Cardiac muscle cell (in vitro differentiated cells and primary cell): ENCODE data around the gene KIF26A. TPM values are rescaled to one million over a fixed set of nuclear protein-coding genes. Genes with fewer than 3 reads are reported as not detected.

Experiments
- DNase-seq, 2 donors: peaks; one replicate each; pipeline versions ENCODE4 v3.0.0 to v3.0.0-alpha.2; 2010 to 2017; ENCODE audit warnings: low read depth in 1 of 2, low spot score in 1 of 2
- H3K27ac ChIP-seq: fragments of 200-600 bp; sonication (generic); 2 replicates; pipeline ENCODE4 v1.5.1; 2016
- H3K27me3 ChIP-seq: fragments of 200-600 bp; sonication (generic); 2 replicates; pipeline ENCODE4 v1.6.0; 2016; ENCODE audit warnings: control low read depth
- H3K36me3 ChIP-seq: fragments of 200-600 bp; sonication (generic); 2 replicates; pipeline ENCODE4 v1.5.1; 2016; ENCODE audit warnings: control low read depth
- H3K4me1 ChIP-seq: fragments of 200-600 bp; sonication (generic); 2 replicates; pipeline ENCODE4 v1.8.1; 2017; ENCODE audit warnings: low read depth, mild to moderate bottlenecking, mixed run types
- H3K4me3 ChIP-seq: fragments of 200-600 bp; sonication (generic); 2 replicates; pipeline ENCODE4 v1.5.1; 2016; ENCODE audit warnings: mild to moderate bottlenecking
- H3K9me3 ChIP-seq: fragments of 200-600 bp; sonication (generic); 2 replicates; pipeline ENCODE4 v1.5.1; 2017; ENCODE audit warnings: low read depth, mild to moderate bottlenecking, control low read depth
- polyA plus RNA-seq: library from polyadenylated mRNA; unstranded; fragments of >200 nt; fragmentation: Nextera tagmentation; extraction: Ambion mirVana; gene quantifications from 2 replicates; pipeline ENCODE4 v1.2.1, GENCODE V29; 2016
- total RNA-seq: library from RNA; depleted of rRNA; stranded (reverse); fragments of >200 nt; gene quantifications from 2 replicates; pipeline ENCODE4 v1.2.3, GENCODE V29; 2016
- TF ChIP-seq, protein P1 (sequence below): IDR thresholded peaks from 2 replicates; pipeline ENCODE4 v1.5.1; 2012; ENCODE audit warnings: low read depth, mild to moderate bottlenecking, low read length

Gene KIF26A
- total and polyA plus RNA-seq, 2 experiments from 2014 or later = 9.9 to 74.9 TPM

DNA sequence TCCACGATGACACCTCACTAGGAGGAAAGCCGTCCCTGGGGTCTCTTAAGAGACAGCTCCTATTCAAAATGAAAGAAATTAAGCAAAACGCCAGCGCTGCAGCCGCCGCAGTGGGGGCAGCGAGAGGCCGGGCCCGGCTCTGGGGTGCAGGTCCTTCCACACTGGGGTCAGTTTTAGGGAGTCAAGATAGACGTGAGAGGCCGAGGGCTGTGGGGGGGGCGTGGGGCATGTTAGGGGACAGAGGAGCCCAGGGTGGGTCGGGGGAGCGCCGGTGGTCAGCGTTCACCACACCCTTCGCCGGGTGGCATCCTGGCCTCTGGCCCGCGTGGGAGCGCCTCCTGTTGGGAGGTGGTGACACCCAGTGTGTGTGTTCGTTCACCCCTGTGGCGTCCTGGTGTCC is 25.7 kb downstream of the KIF26A start:
- H3K4me1 ChIP-seq = peaks cover 2% of the 10 kb centered on the region
- H3K36me3 ChIP-seq = no peaks in the 10 kb centered on the region
- no peak overlapping the region for H3K27ac ChIP-seq
- no peaks in the 10 kb centered on the region for H3K9me3 ChIP-seq
- TF ChIP-seq, protein P1, sequence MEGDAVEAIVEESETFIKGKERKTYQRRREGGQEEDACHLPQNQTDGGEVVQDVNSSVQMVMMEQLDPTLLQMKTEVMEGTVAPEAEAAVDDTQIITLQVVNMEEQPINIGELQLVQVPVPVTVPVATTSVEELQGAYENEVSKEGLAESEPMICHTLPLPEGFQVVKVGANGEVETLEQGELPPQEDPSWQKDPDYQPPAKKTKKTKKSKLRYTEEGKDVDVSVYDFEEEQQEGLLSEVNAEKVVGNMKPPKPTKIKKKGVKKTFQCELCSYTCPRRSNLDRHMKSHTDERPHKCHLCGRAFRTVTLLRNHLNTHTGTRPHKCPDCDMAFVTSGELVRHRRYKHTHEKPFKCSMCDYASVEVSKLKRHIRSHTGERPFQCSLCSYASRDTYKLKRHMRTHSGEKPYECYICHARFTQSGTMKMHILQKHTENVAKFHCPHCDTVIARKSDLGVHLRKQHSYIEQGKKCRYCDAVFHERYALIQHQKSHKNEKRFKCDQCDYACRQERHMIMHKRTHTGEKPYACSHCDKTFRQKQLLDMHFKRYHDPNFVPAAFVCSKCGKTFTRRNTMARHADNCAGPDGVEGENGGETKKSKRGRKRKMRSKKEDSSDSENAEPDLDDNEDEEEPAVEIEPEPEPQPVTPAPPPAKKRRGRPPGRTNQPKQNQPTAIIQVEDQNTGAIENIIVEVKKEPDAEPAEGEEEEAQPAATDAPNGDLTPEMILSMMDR = no peak
- DNase-seq = no peak
- H3K4me3 ChIP-seq = no peak overlapping the region
- no peaks in the 10 kb centered on the region for H3K27me3 ChIP-seq

DNA sequence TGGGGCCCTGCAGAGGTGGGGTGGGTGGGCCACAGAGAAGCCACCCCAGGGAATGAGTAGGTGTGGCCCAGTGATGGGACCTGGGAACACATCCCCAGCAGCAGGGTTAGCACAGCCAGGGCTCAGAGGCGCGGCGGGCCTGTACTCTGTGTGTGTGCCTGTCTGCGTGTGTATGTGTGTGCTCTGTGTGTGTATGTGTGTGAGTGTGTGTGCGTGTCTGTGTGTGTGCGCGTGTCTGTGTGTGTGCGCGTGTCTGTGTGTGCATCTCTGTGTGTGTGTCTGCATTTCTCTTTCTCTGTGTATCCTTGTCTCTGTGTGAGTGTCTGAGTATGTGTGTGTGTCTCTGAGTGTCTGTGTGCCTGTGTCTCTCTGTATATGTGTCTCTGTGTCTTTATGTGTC is 26.1 kb downstream of the KIF26A start:
- no peaks in the 10 kb centered on the region for H3K9me3 ChIP-seq
- H3K27ac ChIP-seq = no peak overlapping the region
- no peak overlapping the region for H3K4me3 ChIP-seq
- H3K36me3 ChIP-seq = no peaks in the 10 kb centered on the region
- H3K27me3 ChIP-seq = no peaks in the 10 kb centered on the region
- no peak for DNase-seq
- H3K4me1 ChIP-seq = no peaks in the 10 kb centered on the region
- TF ChIP-seq, protein P1 = no peak

DNA sequence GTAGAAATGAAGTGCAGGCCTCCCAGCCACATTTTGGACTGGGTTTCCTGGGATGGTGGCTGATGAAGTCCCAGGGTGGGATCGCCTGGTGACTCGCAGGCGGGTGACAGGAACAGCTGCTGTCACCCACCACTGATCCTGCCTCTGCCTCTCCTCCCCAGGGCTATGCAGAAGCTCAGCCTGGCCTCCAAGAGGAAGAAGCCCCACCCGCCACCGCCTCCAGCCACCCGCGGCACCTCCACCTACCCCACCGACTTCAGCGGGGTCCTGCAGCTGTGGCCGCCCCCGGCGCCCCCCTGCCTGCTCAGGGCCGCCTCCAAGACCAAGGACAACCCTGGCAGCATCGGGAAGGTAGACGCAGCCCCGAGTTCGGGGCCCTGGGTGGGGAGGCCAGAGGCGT is 28.3 kb downstream of the KIF26A start:
- Histone ChIP-seq H3K36me3 (no peaks in the 10 kb centered on the region), H3K9me3 (no peaks in the 10 kb centered on the region), H3K27me3 (no peaks in the 10 kb centered on the region), H3K4me1 (peaks cover 8% of the 10 kb centered on the region), H3K4me3 (no peak overlapping the region), H3K27ac (no peak overlapping the region)
- DNase-seq = no peak
- TF ChIP-seq, protein P1 = no peak

GRCh38 chr14:104168603-104169002 is 30.2 kb downstream of the KIF26A start:
- DNase-seq = no peak
- no peak overlapping the region for H3K4me3 ChIP-seq
- H3K4me1 ChIP-seq = peaks cover 8% of the 10 kb centered on the region
- TF ChIP-seq, protein P1 = no peak
- H3K9me3 ChIP-seq = no peaks in the 10 kb centered on the region
- no peaks in the 10 kb centered on the region for H3K36me3 ChIP-seq
- H3K27ac ChIP-seq = no peak overlapping the region
- H3K27me3 ChIP-seq = no peaks in the 10 kb centered on the region

GRCh38 chr14:104169005-104169698 is 30.8 kb downstream of the KIF26A start:
- Histone ChIP-seq H3K4me3 (no peak overlapping the region), H3K27me3 (no peaks in the 10 kb centered on the region), H3K27ac (no peak overlapping the region), H3K9me3 (no peaks in the 10 kb centered on the region), H3K36me3 (no peaks in the 10 kb centered on the region), H3K4me1 (peaks cover 8% of the 10 kb centered on the region)
- no peak for DNase-seq
- TF ChIP-seq, protein P1 = no peak
